GM21360 (cell line): ENCODE results near the gene SLC1A5.
"Not testable (repeated sequence)": the region's sequence is repeated elsewhere in the genome, so short reads cannot be mapped to it uniquely, and the experiment has no call there.

Experiments used
- ATAC-seq: cut with Tn5 transposase; IDR thresholded peaks from one replicate; pipeline ENCODE4 v1.9.1; 2021; ENCODE audit warnings: mild to moderate bottlenecking, moderate library complexity; ENCODE audit not compliant: unreplicated experiment

SLC1A5 gene

DNA sequence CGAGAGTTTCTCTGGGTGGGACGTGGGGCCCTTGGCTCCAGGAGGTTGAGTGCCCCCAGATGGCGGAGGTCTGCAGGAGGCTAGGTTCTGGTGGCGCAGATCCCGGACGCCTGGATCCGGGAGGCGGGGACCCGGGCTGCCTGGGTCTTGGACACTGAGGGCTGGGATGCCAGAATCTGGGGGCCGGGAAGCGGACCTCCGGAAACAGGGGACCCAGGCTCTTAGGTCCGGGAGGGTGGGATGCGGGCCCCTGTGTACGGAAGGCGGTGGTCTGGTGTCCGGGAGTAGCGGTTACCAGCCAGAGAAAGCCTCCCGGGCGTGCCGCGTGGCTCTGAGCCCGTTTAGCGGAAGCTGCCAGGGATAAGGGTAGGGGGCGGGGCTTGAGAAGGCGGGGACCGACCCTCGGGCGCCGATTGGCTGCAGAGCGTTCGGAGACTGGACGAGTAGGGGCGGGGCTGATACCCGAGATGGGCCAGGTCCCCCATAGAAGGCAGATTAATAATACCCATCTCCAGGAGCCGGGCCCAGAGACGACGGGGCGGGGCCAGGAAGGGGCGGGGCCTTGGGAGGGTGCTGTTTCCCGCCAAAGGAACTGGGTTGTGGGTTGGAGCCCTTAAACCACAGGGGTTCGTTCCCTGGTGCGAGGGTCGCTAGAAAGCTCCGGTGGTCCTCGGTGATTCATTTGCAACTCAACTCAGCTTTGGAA lies at the start of gene SLC1A5:
SLC1A5 (minus strand) TSS at position 333 of the 706 bp plus-strand sequence. CDS start 629 bp downstream, outside the sequence.
- ATAC-seq = peak; percentile 67

DNA sequence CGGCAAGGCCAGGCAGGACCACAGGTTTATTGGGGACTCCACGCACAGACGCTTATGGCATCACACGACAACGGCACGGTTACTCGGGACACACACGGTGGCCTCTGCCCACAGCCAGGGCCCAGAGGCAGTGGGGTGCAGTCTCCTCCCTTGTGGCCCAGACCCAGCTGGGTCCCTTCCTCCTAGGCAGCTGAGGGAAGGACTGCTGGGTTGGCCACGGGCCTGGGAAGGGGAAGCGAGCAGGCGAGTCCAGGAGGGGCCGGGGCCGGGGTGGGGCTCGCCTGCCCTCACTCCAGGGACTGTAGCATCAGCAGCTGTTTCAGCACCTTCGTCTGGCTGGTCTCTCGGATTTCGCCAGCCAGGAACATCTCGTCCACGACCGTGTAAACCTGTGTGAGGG lies 49.8 kb upstream of the SLC1A5 start:
- ATAC-seq = no peak

DNA sequence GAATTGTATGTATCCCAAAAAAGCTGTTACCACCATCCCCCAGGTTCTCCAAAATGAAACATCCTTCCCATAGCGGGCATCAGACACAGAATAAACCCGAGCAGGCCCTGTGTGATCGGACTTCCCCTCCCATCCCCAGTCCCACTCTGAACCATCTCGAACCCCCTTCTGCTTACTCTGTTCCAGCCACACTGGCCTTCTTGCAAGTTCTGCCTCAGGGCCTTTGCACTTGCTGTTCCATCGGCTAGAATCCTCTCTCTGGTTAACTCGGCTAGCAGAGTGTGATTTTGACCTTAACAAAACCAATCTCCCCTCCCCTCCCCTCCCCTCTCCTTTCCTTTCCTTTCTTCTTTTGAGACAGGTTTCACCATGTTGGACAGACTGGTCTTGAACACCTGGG lies 46.6 kb upstream of the SLC1A5 start:
- no peak for ATAC-seq

DNA sequence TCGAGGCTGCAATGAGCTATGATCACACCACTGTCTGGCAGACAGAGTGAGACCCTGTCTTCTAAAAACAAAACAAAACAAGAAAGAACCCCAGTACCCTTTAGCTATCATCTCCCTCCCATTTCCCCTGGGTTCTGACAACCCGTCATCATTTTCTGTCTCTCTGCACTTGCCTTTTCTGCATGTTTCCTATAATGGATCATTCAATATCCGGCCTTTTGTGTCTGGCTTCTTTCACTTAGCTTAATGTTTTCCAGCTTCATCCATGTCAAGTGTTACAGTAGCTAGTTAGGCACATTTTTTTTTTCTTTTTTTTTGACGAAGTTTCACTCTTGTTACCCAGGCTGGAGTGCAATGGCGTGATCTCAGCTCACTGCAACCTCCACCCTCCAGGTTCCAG lies 45.7 kb upstream of the SLC1A5 start:
- ATAC-seq = no peak

DNA sequence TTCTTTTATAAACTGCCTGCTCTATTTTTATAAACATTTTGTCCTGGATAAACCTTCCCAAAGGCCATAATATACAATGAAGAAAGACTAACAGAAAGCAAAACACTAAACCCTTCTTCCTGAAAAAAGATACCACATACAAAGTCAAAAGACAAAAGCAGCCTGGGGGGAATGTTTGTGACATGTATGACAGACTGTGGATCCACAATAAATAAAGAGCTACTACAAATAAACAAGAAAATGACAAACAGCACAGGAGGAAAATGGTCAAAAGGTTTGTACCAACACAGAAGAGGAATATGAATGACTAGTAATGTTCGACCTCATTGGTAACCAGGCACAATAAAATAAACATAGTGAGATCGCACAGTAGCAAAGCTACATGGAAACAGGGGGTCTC lies 42.5 kb upstream of the SLC1A5 start:
- ATAC-seq = no peak

DNA sequence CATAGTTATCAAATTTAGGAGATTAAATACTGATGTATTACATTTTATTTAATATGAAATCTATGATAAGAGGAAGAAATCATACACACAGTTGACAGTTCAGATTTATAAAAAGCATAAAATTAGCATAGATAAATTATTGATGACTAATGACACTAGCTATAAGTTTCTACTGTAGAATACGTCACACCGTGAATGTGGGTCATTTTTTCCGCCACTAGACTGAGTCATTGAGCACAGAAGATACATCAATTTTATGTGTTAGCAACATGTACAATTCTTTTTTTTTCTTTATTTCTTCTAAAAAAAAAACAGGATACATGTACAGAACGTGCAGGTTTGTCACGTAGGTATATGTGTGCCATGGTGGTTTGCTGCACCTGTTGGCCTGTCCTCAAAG lies 40.1 kb upstream of the SLC1A5 start:
- ATAC-seq = no peak

GRCh38 chr19:46825731-46826055 lies 37.3 kb upstream of the SLC1A5 start:
- no peak for ATAC-seq

DNA sequence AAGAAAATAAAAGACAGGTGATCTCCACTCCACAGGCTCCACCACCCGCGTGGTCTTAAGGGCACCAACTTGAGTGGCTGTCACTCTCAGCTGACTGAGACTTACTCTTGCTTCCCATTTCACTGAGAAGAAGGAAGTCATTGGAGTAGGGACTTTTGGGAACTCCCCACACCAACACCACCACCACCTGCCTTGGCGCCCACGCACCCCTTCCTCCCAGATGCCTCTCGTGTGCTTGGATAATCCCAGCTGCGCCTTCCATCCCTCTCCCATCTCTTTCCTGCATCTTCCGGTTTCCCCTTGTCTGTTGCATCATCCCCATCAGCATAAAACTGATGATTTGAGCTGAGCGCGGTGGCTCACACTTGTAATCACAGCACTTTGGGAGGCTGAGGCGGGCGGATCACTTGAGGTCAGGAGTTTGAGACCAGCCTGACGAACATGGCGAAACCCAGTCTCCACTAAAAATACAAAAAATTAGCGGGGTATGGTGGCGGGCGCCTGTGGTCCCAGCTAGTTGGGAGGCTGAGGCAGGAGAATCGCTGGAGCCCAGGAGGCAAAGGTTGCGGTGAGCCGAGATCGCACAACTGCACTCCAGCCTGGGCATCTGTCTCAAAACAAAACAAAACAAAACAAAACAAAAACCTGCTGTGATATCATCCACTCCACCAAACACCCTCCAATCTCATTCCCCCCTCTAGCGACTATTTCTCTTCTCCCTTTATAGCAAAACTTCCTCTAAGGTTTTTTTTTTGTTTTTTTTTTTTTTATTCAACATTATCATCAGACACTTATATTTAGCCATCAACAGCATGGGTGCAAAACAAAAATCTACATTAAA lies 36.7 kb upstream of the SLC1A5 start:
- no peak for ATAC-seq

DNA sequence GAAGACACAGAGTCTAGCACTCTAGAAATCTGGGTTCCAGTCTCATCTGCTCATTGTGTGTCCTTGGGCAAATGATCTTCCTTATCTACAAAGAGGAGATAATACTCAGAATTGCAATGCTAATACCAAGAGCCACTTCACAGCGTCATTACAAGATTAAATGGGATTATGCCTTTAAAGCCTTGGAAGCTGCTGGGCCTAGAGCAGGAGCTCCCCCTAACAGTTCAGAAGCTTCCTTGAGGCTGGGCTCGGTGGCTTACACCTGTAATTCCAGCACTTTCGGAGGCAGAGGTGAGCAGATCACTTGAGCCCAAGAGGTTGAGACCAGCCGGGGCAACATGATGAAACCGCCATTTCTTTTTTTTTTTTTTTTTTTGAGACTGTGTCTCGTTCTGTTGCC lies 34.7 kb upstream of the SLC1A5 start:
- ATAC-seq = no peak

- ATAC-seq = not testable (repeated sequence)
These were observed 34.0 kb upstream of the SLC1A5 start for GRCh38 chr19:46822410-46822787.

- ATAC-seq = no peak
These were observed 33.4 kb upstream of the SLC1A5 start for GRCh38 chr19:46821512-46822409.

- ATAC-seq = no peak
These were observed 30.4 kb upstream of the SLC1A5 start for GRCh38 chr19:46818812-46819211.

- ATAC-seq = no peak
These were observed 27.6 kb upstream of the SLC1A5 start for GRCh38 chr19:46815833-46816627.

DNA sequence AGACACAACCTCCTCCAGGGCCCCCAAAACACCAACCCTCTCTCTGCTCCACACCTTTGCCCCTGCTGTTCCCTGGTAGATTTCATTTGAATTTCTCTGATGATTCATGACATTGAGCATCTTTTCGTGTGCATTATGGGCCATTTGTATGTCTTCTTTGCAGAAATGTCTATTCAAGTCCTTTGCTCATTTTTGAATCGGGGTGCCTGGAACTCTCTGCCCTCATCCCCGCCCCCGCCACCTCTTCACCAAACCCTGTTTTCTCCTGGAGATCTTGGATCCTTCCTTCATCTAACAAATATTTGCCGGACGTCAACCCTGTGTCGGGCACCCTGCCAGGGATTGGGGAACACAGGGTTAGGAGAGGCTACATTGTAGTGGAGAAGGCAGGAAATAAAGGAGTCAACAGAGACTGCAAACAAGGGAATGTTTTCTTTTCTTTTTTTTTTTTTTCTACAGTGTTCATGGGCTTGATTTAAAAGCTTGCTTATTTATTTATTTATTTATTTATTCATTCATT lies 25.5 kb upstream of the SLC1A5 start:
- no peak for ATAC-seq

GRCh38 chr19:46812977-46813838 lies 24.8 kb upstream of the SLC1A5 start:
- ATAC-seq = no peak

- no peak for ATAC-seq
These were observed 21.3 kb upstream of the SLC1A5 start for GRCh38 chr19:46809534-46810272.

- ATAC-seq = no peak
These were observed 18.3 kb upstream of the SLC1A5 start for GRCh38 chr19:46806656-46807055.

GRCh38 chr19:46804432-46804831 lies 16.0 kb upstream of the SLC1A5 start:
- not testable (repeated sequence) for ATAC-seq

- ATAC-seq = no peak
These were observed 15.2 kb upstream of the SLC1A5 start for GRCh38 chr19:46803555-46803954.
